ENCODE results near the gene TRAK1. TPM values are rescaled to one million over a fixed set of nuclear protein-coding genes. Genes with fewer than 3 reads are reported as not detected.

The TRAK1 gene
- total RNA-seq, 1 donor from 2014 or later: 36.1 TPM

DNA sequence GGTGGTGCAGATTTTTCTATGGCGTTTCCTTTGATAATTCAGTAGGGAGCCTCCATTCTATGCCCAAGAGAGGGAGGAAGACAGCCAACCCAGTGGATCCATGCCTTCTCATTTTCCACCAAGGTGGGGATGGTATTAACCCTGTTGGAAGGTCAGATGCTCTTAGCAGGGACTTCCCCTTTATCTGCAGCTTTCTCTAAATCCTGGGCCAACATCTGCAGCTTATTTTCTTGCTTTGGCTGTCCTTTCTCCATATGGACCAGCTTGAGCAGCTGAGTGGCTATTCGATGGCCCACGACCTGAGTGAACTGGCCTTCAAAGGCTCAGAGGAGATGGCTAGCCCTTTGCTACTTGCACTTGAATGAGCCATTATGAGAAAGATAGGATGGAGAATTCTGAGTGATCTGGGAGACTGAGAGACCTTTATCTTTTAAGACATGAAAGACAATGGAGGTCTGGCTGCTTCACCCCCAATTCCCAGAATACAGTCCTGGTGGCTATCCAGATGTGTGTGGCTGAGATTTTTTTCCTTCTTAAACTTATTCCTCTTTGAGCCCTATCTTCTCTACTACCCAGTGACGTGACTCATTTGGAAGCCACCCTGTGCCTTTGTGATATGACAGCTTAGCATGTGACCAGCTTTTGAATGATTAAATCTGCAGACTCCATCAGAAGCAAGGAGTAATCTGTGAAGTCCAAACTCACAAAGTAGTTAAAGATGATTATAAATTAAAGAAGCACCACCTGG lies 39.6 kb upstream of the TRAK1 start:
- Histone ChIP-seq H3K4me3 (ENCODE audit: low read depth, low read length) (no peak overlapping the region), H3K27me3 (ENCODE audit: control insufficient read depth, insufficient read depth, low read length) (no peaks in the 10 kb centered on the region), H3K36me3 (ENCODE audit: control insufficient read depth, insufficient read depth, low read length) (no peaks in the 10 kb centered on the region)
- DNase-seq (ENCODE audit: low read depth) (no peak), FAIRE-seq (no peak)
- TF ChIP-seq, protein P1, sequence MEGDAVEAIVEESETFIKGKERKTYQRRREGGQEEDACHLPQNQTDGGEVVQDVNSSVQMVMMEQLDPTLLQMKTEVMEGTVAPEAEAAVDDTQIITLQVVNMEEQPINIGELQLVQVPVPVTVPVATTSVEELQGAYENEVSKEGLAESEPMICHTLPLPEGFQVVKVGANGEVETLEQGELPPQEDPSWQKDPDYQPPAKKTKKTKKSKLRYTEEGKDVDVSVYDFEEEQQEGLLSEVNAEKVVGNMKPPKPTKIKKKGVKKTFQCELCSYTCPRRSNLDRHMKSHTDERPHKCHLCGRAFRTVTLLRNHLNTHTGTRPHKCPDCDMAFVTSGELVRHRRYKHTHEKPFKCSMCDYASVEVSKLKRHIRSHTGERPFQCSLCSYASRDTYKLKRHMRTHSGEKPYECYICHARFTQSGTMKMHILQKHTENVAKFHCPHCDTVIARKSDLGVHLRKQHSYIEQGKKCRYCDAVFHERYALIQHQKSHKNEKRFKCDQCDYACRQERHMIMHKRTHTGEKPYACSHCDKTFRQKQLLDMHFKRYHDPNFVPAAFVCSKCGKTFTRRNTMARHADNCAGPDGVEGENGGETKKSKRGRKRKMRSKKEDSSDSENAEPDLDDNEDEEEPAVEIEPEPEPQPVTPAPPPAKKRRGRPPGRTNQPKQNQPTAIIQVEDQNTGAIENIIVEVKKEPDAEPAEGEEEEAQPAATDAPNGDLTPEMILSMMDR (IDR thresholded peaks at IDR 0.05; ENCODE audit: insufficient read depth, low read length, severe bottlenecking): no peak

DNA sequence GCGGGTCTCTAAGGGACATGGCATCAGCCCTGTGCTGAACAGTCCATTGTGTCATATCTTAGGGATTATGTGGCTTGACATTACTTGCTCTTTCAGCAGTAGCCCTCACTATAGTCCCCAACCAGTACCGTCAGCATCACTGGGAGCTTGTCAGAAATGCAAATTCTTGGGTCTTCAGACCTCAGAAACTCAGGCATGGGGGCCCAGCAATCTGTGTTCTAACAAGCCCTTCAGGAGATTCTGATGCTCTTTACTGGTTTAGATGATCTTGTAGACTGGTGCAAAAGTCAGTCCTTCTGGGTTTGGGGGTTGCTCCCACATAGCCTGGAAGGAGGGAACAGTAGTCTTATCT lies 39.0 kb upstream of the TRAK1 start:
- DNase-seq (ENCODE audit: low read depth): no peak
- FAIRE-seq: no peak
- TF ChIP-seq, protein P1 (IDR thresholded peaks at IDR 0.05; ENCODE audit: insufficient read depth, low read length, severe bottlenecking): no peak
- Histone ChIP-seq H3K36me3 (ENCODE audit: control insufficient read depth, insufficient read depth, low read length) (no peaks in the 10 kb centered on the region), H3K4me3 (ENCODE audit: low read depth, low read length) (no peak overlapping the region), H3K27me3 (ENCODE audit: control insufficient read depth, insufficient read depth, low read length) (no peaks in the 10 kb centered on the region)

DNA sequence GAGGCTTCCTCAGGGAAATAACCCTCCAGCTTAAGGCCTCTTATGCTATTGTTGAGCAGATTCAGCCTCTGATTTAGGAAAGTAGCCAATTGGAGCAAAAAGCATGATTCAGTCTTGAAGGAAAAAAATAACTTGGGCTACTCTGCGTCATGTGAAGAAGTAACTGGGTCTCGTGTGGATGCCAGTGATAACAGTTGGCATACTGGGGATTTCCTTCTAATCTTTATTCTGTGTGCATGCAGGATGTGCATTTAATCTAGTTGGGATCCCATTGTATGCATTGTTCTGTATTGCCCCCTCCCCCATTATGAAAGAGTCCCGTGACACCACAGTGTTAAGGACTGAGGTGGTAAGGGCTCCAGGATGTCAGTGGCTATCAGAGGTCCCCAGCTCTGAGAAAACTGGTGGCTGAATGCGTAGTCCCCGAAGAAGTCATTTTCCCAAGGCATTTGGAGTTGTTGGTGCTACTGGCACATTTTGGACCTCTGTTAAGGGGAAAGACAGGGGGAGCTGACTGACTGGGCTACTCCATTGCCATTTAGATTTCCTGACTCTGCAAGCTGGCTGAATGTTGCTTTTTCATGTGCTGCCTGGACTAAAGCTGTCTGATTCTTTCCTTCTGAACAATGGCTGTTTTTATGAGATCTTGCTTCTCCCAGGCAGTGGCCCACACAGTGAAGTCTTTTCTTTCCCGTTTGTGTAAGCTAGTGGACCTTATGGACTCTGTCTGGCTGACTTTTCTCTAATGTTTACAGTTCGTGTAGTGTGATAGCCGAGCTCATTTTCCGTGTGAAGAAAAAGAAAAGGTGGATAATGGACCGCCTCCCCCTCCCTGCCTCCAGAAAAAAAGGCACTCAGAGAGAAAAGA lies 38.4 kb upstream of the TRAK1 start:
- TF ChIP-seq, protein P1 (IDR thresholded peaks at IDR 0.05; ENCODE audit: insufficient read depth, low read length, severe bottlenecking): no peak
- FAIRE-seq: no peak
- no peak for DNase-seq (ENCODE audit: low read depth)
- H3K27me3 ChIP-seq (ENCODE audit: control insufficient read depth, insufficient read depth, low read length): no peaks in the 10 kb centered on the region
- H3K36me3 ChIP-seq (ENCODE audit: control insufficient read depth, insufficient read depth, low read length): no peaks in the 10 kb centered on the region
- no peak overlapping the region for H3K4me3 ChIP-seq (ENCODE audit: low read depth, low read length)

DNA sequence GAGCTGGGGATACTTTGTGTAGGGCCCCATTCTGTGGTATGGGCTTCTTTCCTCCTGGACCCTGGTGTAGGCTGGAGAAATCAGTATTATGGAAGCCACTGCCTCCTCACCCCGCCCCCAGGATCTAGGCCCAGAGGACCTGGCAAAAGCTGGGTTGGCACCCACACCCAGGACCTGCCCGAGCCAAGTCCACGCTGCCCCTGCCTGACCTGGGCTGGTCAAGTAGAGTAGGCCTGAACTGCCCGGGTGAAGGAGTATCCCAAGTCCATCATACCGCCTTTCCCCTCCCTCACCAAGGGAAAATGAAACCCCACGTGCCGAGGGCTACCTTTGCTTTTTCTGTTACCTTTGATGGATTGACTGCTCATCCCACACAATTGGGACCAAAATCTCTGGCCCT lies 37.7 kb upstream of the TRAK1 start:
- Histone ChIP-seq H3K36me3 (ENCODE audit: control insufficient read depth, insufficient read depth, low read length) (no peaks in the 10 kb centered on the region), H3K4me3 (ENCODE audit: low read depth, low read length) (no peak overlapping the region), H3K27me3 (ENCODE audit: control insufficient read depth, insufficient read depth, low read length) (no peaks in the 10 kb centered on the region)
- DNase-seq (ENCODE audit: low read depth) (no peak), FAIRE-seq (no peak)
- TF ChIP-seq, protein P1 (IDR thresholded peaks at IDR 0.05; ENCODE audit: insufficient read depth, low read length, severe bottlenecking): no peak

DNA sequence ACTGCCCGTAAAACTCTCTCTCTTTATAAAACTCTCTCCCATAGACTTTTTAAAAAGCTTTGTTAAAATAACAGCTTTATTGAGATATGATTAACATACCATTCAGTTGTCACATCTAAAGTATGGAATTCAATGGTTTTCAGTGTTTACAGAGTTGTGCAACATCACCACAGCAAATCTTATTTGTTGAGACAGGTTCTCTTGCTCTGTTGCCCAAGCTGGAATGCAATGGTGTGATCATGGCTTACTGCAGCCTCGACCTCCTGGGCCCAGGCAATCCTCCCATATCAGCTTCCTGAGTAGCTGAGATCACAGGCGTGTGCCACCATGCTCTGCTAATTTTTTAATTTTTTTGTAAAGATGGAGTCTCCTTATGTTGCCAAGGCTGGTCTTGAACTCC lies 35.9 kb upstream of the TRAK1 start:
- DNase-seq (ENCODE audit: low read depth) (peak; percentile 98), FAIRE-seq (peak; percentile 28)
- TF ChIP-seq, protein P1 (IDR thresholded peaks at IDR 0.05; ENCODE audit: insufficient read depth, low read length, severe bottlenecking): no peak
- Histone ChIP-seq H3K36me3 (ENCODE audit: control insufficient read depth, insufficient read depth, low read length) (no peaks in the 10 kb centered on the region), H3K27me3 (ENCODE audit: control insufficient read depth, insufficient read depth, low read length) (no peaks in the 10 kb centered on the region), H3K4me3 (ENCODE audit: low read depth, low read length) (no peak overlapping the region)

Data from bronchial epithelial cell (primary cell).